ENCODE measurements around the gene GTF2IRD1.
A peak's percentile ranks its signal among the peaks of the same experiment; 100 is the strongest.

- TF ChIP-seq CTCF (IDR thresholded peaks at IDR 0.05) (no peak), POLR2A (IDR thresholded peaks at IDR 0.05) (peak in 1 of 2 donors; percentile 48)
These were observed 12.6 kb downstream of the GTF2IRD1 start for GRCh38 chr7:74466196-74466813.
